HG03575 (cell line): ENCODE results near the gene SRSF5.
"Not testable (repeated sequence)": the region's sequence is repeated elsewhere in the genome, so short reads cannot be mapped to it uniquely, and the experiment has no call there.

Source experiments
- ATAC-seq: cut with Tn5 transposase; IDR thresholded peaks from one replicate; pipeline ENCODE4 v1.9.1; 2021; ENCODE audit not compliant: unreplicated experiment, insufficient number of reproducible peaks, low FRiP score; ENCODE audit errors: extremely low read depth

The SRSF5 gene

DNA sequence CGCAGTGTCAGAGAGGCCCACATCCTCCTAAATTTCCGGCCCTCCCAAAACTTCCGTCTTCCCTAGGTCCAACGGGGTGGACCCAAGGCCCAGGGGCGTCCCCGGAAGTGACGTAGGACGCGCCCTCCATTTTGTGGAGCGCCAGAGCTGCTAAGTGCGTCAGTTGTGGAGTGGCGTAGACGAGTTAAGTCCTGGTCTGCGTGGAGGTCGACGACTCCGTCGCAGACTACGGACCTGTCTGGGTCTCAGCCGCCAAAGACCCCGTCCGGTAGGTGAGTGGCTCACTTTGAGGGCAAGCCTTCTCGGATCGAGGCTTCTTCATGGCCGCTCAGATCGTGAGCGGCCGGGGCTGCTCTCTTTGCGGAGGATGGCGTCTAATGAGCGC lies at the start of gene SRSF5:
Gene SRSF5 (plus strand): TSS at position 159 of the 385 bp plus-strand sequence. CDS start 1,015 bp downstream, outside the sequence.
- peak; percentile 52 for ATAC-seq

DNA sequence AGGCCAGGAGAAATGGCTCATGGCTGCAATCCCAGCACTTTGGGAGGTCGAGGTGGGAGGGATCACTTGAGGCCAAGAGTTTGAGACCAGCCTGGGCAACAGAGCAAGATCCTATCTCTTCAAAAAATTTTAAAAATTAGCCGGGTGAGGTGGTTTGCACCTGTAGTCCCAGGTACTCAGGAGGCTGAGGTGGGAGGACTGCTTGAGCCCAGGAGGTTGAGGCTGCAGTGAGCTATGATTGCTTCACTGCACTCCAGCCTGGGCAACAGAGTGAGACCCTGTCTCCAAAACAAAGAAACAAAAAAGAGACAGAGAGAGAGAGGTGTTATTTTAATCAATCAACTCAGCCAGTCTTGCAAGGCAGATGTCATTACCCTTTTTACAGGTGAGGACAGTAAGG lies 48.3 kb upstream of the SRSF5 start:
- not testable (repeated sequence) for ATAC-seq

DNA sequence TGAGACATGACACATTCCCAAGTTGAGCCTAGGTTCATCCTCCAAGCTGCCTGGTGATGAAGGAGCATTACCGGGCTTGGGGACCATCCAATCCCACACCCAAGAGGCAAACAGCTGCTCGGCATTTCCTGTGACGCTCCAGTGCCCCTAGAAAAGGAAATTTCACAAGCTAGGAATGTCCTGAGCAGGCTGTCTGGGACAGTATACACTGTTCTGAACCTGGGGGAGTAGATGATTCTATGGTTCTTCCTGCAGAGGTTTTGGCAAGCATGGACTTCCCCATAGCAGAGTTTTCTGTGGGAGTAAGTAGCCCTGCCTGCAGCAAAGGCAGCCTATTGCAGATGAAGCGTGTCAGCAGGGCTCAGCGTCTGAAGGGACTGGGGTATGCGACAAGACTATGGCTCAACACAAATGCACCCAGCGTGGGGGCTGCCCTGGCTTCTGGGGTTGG lies 47.4 kb upstream of the SRSF5 start:
- no peak for ATAC-seq

DNA sequence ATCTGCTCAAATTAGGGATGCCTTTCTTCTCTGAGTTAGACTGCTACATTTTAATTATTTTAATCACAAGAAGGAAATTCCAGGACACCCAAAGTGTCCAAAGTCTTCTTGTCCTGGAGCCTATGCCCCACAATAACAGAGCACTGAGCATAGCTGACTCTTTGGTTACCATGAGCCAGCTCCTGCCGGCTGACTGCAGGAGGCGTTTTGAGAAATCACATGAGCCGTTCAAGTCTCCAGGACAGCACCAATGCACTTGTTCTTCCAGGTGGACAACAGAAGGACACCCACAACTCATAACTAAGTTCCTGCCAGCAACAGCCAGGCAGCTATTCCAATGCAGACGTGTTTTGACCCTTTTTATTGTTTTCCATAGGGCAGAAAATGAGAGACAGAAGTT lies 46.0 kb upstream of the SRSF5 start:
- no peak for ATAC-seq

DNA sequence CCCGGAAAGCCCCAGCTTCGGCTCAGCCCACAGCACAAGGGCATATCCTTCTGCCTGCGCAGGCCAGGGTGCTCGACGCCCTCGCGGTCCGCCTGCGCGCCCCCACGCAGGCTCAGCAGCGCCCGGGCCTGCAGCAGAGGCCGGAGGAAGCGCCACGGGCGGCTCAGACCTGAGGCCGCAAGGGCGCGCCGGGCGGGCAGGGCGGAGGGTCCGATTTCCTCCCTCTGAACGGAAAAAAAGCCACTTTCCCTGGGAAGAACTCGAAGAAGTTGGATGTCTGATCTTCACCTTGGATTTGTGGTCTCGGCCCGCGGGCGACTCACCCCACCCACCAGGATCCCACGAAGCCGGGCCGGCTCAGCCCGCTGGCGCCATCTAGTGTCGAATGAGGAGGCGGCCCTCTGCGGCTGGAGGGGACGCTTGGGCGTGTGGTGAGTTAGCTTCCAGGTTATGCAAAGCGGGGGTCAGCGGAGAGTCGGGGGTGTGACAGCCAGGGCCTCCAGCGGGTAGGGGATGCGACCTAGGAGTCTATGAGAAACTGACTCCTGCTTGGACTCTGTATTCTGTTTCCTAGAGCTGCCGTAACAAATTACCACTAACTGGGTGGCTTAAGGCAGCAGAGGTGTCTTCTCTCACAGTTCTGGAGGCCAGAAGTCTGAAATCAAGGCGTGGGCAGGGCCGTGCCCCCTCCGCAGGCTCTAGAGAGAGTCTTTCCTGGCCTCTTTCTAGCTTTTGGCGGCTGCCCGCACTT lies 40.0 kb upstream of the SRSF5 start:
- ATAC-seq, result no peak

DNA sequence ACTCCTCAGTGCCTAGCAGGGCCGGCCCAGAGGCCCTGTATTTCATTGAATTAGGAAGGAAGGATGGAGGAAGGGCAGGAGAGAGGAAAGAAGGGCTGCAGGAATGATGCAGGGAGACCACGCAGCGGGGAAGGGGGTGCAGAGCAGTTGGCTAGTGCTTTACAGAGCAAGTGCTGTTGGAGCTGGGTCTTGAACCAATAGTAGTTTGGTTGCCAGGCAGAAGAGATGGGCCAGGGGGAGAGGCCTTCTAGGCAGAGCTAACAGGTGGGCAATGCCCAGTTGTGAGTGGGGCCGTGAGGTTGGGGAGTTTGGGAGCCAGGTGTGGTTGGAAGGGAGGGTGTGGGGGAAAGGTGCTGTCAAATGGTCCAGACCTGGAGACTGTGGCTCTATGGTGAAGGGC lies 39.1 kb upstream of the SRSF5 start:
- ATAC-seq, result no peak

DNA sequence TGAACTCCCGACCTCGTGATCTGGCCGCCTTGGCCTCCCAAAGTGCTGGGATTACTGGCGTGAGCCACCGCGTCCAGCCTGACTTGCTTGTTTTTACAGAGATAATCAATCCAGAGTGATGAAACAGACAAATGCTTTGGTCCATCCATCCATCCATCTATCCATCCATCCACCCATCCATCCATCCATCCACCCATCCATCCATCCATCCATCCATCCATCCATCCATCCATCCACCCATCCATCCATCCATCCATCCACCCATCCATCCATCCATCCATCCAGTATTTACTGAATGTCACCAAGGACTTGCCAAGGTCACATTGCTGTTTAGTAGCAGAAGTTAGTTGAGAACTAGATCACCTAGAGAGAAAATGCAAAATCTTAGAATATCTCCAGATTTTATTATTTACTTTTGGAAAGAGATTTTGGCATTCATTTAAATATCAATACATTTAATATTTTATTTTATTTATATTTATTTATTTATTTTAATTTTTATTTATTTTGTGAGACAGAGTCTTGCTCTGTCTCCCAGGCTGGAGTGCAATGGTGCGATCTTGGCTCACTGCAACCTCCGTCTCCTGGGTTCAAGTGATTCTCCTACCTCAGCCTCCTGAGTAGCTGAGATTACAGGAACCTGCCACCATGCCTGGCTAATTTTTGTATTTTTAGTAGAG lies 34.9 kb upstream of the SRSF5 start:
- ATAC-seq, result not testable (repeated sequence)

DNA sequence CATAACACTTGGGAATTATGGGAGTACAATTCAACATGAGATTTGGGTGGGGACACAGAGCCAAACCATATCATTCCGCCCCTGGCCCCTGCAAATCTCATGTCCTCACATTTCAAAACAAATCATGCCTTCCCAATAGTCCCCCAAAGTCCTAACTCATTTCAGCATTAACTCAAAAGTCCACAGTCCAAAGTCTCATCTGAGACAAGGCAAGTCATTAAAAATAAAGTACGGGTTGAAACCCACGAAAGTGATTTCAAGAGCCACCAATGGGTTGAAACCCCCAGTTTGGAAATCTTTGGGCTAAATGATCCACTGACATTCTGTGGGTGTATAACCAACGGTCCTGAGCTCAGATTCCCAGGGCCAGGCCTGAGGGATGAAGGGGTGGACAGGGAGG lies 30.5 kb upstream of the SRSF5 start:
- ATAC-seq, result not testable (repeated sequence)

DNA sequence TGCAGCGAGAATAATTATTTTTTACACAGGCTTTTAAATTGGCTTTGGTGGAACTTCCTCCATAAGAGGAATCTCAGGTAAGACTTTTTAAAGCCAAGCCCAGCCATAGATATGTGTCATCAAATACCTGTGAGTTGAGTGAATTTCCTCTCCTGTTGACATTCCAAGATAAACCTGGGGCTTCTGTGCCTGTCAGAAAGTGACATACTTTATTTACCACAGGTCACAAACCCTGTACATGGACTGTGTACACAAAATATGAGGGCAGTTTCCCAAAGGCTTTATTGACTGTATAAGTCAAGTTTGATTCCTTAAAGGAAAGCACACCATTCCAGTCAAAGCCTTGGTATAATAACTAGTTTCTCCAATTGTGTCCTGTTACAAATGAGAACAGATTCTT lies 25.9 kb upstream of the SRSF5 start:
- ATAC-seq, result no peak

DNA sequence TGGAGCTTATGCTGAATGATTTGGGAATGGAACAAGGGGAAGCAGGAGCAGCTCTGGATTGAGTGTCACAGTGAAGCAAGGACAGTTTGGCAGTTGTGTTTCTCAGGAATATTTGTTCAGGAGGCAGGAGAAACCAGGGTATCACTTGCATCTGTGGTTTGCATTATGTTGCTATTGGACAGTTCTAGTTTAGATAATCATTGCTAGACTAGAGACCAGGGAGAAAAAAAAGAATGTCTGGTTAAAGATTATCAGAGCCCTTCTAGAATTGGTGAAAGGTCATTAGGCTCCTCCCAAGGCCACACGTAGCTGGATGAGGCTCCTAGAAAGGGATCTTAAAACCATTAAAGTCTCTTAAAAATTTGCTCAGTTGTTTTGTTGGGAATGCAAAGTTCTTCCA lies 17.0 kb upstream of the SRSF5 start:
- no peak for ATAC-seq

DNA sequence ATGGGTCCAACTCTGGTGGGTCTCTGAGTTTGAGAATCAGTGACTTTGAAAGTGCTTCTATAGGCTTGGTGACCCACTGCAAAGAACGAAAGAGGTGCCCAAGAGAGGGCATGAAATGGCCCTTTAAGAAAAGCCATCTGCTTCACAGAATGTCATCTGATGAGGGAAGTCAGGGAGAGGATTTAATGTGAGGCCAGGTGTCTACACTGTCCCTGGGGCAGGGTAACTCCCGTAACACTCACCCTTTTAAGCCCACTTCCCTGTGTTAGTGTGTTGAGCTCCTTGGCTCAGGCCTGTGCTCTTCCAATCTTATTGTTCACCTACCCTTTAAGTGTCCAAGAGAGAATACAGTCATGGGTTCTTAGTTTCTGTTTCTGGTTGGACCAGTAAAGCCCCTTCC lies 16.4 kb upstream of the SRSF5 start:
- ATAC-seq, result no peak

DNA sequence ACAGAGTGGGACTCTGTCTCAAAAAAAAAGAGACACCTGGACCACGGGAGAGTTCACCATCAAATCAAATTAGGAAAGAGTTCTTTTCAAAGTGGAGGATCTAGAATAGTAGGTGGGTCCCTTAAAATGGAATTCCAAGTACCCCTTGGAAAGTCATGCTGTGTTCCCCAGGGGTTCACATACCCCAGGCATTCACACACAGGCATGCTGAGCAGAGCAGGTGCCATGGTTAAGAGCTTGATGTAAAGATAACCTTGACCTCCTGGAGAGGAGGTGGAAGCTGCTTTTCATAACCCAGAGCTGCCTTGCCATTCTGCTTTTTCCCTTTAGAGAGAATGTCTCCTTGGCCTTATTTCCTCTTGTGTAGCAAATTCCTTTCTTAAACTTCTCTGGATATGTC lies 14.2 kb upstream of the SRSF5 start:
- ATAC-seq, result no peak

DNA sequence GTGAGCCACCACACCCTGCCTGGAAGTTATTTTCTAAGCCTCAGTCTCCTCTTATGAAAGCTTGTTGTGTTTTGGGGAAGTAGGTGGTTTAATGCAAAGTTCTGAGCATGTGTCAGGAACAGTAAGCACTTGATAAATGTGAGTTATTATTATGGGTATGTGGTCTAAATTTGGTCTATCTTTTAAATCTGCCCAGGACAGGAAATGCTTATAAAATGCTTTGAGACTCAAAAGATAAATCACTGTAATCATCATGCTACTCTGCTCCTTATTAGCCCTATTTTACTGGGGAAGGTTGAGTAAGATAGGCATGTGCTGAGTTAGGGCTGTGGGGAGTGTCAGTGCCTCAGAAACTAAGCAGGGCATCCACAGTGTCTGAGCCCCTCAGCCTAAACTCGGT lies 13.1 kb upstream of the SRSF5 start:
- ATAC-seq, result no peak

DNA sequence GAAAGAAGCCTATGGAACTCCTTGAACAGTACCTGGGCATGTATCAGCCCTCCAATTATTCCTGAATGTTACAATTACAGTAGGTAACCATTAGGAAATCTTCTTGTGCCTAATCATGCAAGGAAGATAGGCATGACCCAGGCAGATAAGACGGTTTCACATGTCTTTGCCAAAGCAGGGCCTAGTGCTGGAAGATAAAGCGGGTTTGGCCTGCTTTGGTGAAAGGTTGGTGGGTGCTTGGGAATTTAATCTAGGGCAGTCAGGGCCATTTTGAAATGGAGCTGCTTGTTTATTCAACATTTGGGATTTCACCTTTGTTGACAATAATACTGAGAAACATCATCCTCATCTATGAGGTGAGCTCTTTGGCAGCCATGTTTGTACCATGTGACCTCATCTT lies 12.5 kb upstream of the SRSF5 start:
- ATAC-seq, result no peak

DNA sequence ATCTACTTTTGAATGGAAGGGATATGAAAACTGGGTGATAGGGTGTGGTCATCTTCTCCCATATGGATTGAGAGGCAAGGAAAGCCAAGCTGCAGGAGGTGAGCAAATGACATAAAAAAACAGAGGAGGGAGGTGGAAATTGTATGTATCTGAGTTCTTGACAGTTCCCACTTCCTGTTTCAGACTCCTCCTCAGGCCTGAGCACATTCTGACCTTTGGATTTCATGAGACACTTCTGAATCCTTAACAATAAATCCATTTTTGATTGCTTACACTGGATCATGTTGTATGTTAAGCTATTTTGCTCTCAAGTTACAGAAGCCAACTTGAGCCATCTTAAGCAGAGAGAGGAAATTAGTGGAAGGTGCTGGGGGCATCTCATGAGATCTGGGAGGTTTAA lies 11.6 kb upstream of the SRSF5 start:
- ATAC-seq, result no peak

DNA sequence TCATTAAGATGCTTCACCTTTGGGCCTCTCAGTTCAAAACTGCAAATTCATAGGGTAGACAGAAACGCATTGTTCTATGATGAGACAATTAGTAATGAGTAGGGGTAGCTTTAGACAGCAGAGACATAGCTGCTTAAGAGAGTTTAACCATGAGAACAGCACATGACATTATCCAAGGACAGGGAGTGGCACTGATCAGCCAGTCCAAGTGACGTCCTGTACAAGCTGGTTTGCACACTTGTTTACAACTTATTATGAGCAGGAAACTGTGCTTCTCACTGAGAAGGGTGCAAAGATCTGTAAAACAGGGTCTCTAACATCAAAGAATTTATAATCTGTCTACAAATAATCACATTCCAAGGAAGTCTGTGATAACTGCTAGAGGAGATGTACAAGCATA lies 11.2 kb upstream of the SRSF5 start:
- ATAC-seq, result no peak

DNA sequence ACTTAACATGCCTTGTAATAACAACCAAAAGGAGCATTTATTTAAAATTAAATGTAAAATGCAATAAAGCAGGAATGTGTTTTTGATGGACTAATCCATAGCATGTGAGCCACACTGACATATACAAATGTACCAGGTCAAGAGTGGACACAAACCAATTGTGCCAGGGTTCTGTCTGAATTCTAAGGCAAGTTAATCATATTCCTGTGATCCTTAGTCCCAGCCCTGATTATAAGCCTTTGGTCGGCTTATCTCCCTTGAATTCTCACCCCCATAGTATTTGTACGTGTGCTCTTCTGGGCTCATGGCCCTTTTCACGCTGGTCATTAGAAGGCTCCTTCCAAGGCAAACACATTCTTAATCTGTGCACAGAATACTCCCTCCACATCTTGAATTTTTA lies 10.6 kb upstream of the SRSF5 start:
- no peak for ATAC-seq

DNA sequence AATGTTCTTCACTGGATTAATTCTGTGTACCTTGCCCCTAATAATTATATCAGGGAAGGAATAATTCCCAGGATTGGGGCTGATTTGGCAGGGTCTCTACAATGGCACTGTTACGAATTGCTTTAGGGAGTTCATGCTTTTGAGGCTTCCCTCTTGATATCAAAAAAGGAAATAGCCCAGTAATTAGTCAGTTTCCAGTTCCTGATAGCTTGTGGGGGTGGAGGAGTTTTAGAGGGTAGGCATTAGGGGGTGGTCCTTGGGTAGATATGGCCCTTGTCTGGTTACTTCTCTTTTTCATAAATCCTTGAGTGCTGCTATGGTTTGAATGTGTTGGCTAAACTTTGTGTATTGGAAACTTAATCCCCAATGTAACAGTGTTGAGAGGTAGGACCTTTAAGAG lies 6.1 kb upstream of the SRSF5 start:
- no peak for ATAC-seq

DNA sequence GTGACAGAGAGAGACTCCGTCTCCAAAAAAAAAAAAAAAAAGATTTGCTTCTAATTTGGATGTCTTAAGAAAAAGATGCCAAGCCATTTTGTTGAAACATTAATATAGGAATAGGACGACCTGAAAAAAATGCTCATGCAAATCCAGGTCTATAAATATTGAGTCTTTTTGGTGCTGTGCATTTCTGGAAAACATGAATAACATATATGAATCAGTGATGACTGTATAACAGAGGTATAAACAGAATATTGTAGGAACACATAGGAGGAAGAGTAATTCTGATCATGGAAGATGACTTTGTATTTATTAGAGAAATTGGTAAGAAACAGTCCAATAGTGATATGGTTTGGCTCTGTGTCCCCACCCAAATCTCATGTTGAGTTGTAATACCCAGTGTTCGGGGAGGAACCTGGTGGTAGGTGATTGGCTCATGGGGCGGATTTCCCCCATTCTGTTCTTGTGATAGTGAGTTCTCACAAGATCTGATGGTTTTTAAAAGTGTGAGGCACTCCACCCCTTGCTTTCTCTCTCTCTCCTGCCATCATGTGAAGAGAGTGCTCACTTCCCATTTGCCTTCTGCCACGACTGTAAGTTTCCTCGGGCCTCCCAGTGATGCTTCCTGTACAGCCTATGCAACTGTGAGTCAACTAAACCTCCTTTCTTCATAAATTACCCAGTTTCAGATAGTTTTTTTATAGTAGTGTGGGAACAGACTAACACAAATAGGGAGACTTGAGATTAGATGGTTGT lies 3.0 kb upstream of the SRSF5 start:
- no peak for ATAC-seq

DNA sequence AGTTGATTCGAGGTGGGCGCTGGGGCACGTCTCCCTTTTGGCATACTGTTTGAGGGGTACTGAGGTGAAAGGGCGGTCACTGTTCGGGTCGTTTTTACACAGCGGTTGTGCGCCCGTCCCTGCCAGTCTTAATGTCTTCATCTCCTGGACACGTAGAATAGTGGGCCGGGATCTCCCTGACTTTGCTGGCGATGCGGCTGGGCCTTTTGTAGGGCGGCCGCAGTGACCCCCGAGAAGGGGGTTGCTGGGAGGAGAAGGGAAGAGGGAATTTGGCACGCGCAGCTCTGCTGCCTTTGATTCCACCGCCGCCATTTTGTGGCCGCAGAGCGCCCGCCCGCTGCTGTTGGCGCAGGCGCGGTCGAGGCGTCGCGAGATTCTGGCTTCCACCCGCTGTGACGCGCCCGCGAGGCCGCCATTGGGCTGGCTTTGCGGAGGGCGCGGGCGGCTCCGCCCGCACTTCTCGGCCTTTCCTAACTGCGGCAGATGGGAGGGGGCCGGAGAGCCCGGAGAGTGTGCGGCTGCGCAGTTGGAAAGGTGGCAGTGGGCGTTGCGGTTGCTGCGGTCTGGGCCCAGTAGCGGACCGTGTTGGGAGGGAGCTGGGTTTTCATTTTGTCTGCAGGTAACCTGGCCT lies 542 bp downstream of the SRSF5 start:
- ATAC-seq, result no peak
